M059J (cell line): ENCODE measurements around the gene FMN1. TPM values are rescaled to one million over a fixed set of nuclear protein-coding genes. Genes with fewer than 3 reads are reported as not detected.
A peak's percentile ranks its signal among the peaks of the same experiment; 100 is the strongest.

Source experiments
- DNase-seq: peaks from one replicate; pipeline ENCODE4 v3.0.0-alpha.2; 2012; ENCODE audit warnings: low read depth
- total RNA-seq: library from RNA; depleted of rRNA; stranded (reverse); fragments of >200 nt; shearing (Covaris generic); gene quantifications from 2 replicates; pipeline ENCODE4 v1.2.3, GENCODE V29; 2014

The FMN1 gene
- total RNA-seq, 1 experiment from 2014 or later, result 7.7 TPM

- no peak for DNase-seq
These were observed 265.6 kb downstream of the FMN1 start for GRCh38 chr15:32928876-32929275.

GRCh38 chr15:32927124-32927523 lies 267.4 kb downstream of the FMN1 start:
- DNase-seq, result no peak

- no peak for DNase-seq
These were observed 271.3 kb downstream of the FMN1 start for GRCh38 chr15:32923176-32923575.

- DNase-seq, result no peak
These were observed 272.0 kb downstream of the FMN1 start for GRCh38 chr15:32922541-32922940.

- peak; percentile 51 for DNase-seq
These were observed 274.6 kb downstream of the FMN1 start for GRCh38 chr15:32919749-32920414.

- DNase-seq, result no peak
These were observed 276.0 kb downstream of the FMN1 start for GRCh38 chr15:32918547-32918946.

GRCh38 chr15:32910839-32911238 lies 283.7 kb downstream of the FMN1 start:
- no peak for DNase-seq

- peak; percentile 66 for DNase-seq
These were observed 285.1 kb downstream of the FMN1 start for GRCh38 chr15:32909431-32909830.

- DNase-seq, result no peak
These were observed 285.6 kb downstream of the FMN1 start for GRCh38 chr15:32908872-32909271.

- no peak for DNase-seq
These were observed 286.2 kb downstream of the FMN1 start for GRCh38 chr15:32908135-32908801.

- DNase-seq, result peak; percentile 27
These were observed 289.0 kb downstream of the FMN1 start for GRCh38 chr15:32905481-32905880.

- DNase-seq, result no peak
These were observed 290.1 kb downstream of the FMN1 start for GRCh38 chr15:32904448-32904847.

GRCh38 chr15:32903591-32904290 lies 290.8 kb downstream of the FMN1 start:
- DNase-seq, result no peak

- no peak for DNase-seq
These were observed 292.5 kb downstream of the FMN1 start for GRCh38 chr15:32901995-32902394.

GRCh38 chr15:32901192-32901591 lies 293.3 kb downstream of the FMN1 start:
- no peak for DNase-seq

- DNase-seq, result no peak
These were observed 295.4 kb downstream of the FMN1 start for GRCh38 chr15:32899126-32899596.

- no peak for DNase-seq
These were observed 296.1 kb downstream of the FMN1 start for GRCh38 chr15:32898414-32898813.

- no peak for DNase-seq
These were observed 301.1 kb downstream of the FMN1 start for GRCh38 chr15:32893421-32893820.

GRCh38 chr15:32889214-32889613 lies 305.3 kb downstream of the FMN1 start:
- no peak for DNase-seq

- DNase-seq, result peak; percentile 54
These were observed 306.2 kb downstream of the FMN1 start for GRCh38 chr15:32888221-32888761.

GRCh38 chr15:32887090-32887489 lies 307.4 kb downstream of the FMN1 start:
- no peak for DNase-seq

- DNase-seq, result no peak
These were observed 308.1 kb downstream of the FMN1 start for GRCh38 chr15:32886459-32886858.

- DNase-seq, result no peak
These were observed 308.8 kb downstream of the FMN1 start for GRCh38 chr15:32885713-32886112.
